ENCODE results near the gene PUS7.

DNA sequence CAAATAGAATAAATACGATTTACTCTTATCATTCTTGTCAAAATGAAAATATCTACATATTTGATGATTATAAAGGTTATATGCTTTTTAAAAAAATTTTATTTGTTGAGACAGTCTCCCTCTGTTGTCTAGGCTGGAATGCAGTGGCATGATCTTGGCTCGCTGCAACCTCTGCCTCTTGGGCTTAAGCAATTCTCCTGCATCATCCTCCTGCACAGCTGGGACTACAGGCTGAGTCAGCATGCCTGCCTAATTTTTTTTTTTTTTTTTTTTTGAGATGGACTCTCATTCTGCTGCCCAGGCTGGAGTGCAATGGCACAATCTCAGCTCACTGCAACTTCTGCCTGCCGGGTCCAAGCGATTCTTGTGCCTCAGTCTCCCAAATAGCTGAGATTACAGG lies 48.9 kb downstream of the PUS7 start:
- TF ChIP-seq FOXM1 (IDR thresholded peaks at IDR 0.05; ENCODE audit: borderline replicate concordance, low read depth): no peak
- TF ChIP-seq EP300 (IDR thresholded peaks at IDR 0.05; ENCODE audit: borderline replicate concordance): no peak
- TF ChIP-seq RAD21 (IDR thresholded peaks at IDR 0.05; ENCODE audit: low read depth): no peak
- TF ChIP-seq CREB1 (IDR thresholded peaks at IDR 0.05; ENCODE audit: low read depth): no peak
- no peak for TF ChIP-seq NFIC (IDR thresholded peaks at IDR 0.05)
- no peak for TF ChIP-seq TCF12 (IDR thresholded peaks at IDR 0.05; ENCODE audit: low read depth)
- TF ChIP-seq TAF1 (IDR thresholded peaks at IDR 0.05; ENCODE audit: low read depth): no peak
- TF ChIP-seq, protein P1, sequence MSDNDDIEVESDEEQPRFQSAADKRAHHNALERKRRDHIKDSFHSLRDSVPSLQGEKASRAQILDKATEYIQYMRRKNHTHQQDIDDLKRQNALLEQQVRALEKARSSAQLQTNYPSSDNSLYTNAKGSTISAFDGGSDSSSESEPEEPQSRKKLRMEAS (IDR thresholded peaks at IDR 0.05): no peak
- TF ChIP-seq CEBPB (IDR thresholded peaks at IDR 0.05): no peak
- TF ChIP-seq YY1 (IDR thresholded peaks at IDR 0.05; ENCODE audit: low read depth): no peak
- TF ChIP-seq, protein P2, sequence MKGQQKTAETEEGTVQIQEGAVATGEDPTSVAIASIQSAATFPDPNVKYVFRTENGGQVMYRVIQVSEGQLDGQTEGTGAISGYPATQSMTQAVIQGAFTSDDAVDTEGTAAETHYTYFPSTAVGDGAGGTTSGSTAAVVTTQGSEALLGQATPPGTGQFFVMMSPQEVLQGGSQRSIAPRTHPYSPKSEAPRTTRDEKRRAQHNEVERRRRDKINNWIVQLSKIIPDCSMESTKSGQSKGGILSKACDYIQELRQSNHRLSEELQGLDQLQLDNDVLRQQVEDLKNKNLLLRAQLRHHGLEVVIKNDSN (IDR thresholded peaks at IDR 0.05): no peak
- TF ChIP-seq, protein P3, sequence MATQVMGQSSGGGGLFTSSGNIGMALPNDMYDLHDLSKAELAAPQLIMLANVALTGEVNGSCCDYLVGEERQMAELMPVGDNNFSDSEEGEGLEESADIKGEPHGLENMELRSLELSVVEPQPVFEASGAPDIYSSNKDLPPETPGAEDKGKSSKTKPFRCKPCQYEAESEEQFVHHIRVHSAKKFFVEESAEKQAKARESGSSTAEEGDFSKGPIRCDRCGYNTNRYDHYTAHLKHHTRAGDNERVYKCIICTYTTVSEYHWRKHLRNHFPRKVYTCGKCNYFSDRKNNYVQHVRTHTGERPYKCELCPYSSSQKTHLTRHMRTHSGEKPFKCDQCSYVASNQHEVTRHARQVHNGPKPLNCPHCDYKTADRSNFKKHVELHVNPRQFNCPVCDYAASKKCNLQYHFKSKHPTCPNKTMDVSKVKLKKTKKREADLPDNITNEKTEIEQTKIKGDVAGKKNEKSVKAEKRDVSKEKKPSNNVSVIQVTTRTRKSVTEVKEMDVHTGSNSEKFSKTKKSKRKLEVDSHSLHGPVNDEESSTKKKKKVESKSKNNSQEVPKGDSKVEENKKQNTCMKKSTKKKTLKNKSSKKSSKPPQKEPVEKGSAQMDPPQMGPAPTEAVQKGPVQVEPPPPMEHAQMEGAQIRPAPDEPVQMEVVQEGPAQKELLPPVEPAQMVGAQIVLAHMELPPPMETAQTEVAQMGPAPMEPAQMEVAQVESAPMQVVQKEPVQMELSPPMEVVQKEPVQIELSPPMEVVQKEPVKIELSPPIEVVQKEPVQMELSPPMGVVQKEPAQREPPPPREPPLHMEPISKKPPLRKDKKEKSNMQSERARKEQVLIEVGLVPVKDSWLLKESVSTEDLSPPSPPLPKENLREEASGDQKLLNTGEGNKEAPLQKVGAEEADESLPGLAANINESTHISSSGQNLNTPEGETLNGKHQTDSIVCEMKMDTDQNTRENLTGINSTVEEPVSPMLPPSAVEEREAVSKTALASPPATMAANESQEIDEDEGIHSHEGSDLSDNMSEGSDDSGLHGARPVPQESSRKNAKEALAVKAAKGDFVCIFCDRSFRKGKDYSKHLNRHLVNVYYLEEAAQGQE (IDR thresholded peaks at IDR 0.05; ENCODE audit: low read depth): no peak
- TF ChIP-seq ZBTB7A (IDR thresholded peaks at IDR 0.05; ENCODE audit: low read depth): no peak

Data from Ishikawa (cell line).